Endometrium (tissue), 2 donors: ENCODE results near the gene WASF2.
"Not testable (repeated sequence)": the region's sequence is repeated elsewhere in the genome, so short reads cannot be mapped to it uniquely, and the experiment has no call there.

Experiments used
- FAIRE-seq: peaks from 2 replicates; lab custom pipeline; 2012; peaks lifted over from hg19 to GRCh38; lab: Jason Lieb, UNC
- donor health status: control.
- donor health status: control.

WASF2 gene

GRCh38 chr1:27521861-27522431 lies 32.0 kb upstream of the WASF2 start:
- FAIRE-seq = no peak

GRCh38 chr1:27521336-27521831 lies 31.4 kb upstream of the WASF2 start:
- FAIRE-seq = no peak

GRCh38 chr1:27520651-27521050 lies 30.7 kb upstream of the WASF2 start:
- no peak for FAIRE-seq

- no peak for FAIRE-seq
Observed at GRCh38 chr1:27519331-27520258, 29.6 kb upstream of the WASF2 start.

GRCh38 chr1:27518808-27519207 lies 28.8 kb upstream of the WASF2 start:
- FAIRE-seq = no peak

- FAIRE-seq = no peak
Observed at GRCh38 chr1:27517907-27518718, 28.1 kb upstream of the WASF2 start.

- no peak for FAIRE-seq
Observed at GRCh38 chr1:27517301-27517700, 27.3 kb upstream of the WASF2 start.

GRCh38 chr1:27515626-27516025 lies 25.7 kb upstream of the WASF2 start:
- FAIRE-seq = no peak

GRCh38 chr1:27513958-27514357 lies 24.0 kb upstream of the WASF2 start:
- FAIRE-seq = no peak

- no peak for FAIRE-seq
Observed at GRCh38 chr1:27513528-27513927, 23.6 kb upstream of the WASF2 start.

- no peak for FAIRE-seq
Observed at GRCh38 chr1:27509127-27510080, 19.4 kb upstream of the WASF2 start.

GRCh38 chr1:27507960-27508665 lies 18.1 kb upstream of the WASF2 start:
- no peak for FAIRE-seq

- FAIRE-seq = no peak
Observed at GRCh38 chr1:27506703-27507102, 16.7 kb upstream of the WASF2 start.

GRCh38 chr1:27505420-27505680 lies 15.4 kb upstream of the WASF2 start:
- no peak for FAIRE-seq

- FAIRE-seq = no peak
Observed at GRCh38 chr1:27504588-27505419, 14.8 kb upstream of the WASF2 start.

GRCh38 chr1:27503844-27504587 lies 14.0 kb upstream of the WASF2 start:
- no peak for FAIRE-seq

- no peak for FAIRE-seq
Observed at GRCh38 chr1:27503033-27503432, 13.1 kb upstream of the WASF2 start.

- not testable (repeated sequence) for FAIRE-seq
Observed at GRCh38 chr1:27501159-27501558, 11.2 kb upstream of the WASF2 start.

- no peak for FAIRE-seq
Observed at GRCh38 chr1:27499142-27499541, 9.2 kb upstream of the WASF2 start.
